ENCODE measurements around the gene PRKAG3. TPM values are rescaled to one million over a fixed set of nuclear protein-coding genes. Genes with fewer than 3 reads are reported as not detected.

PRKAG3 gene
- total RNA-seq, 2 donors from 2014 or later: not detected

GRCh38 chr2:218812096-218812815, 19.3 kb downstream of the PRKAG3 start:
- DNase-seq: no peak
- H3K9me3 ChIP-seq (ENCODE audit: control insufficient read depth, low read length, poor library complexity, severe bottlenecking): no peaks in the 10 kb centered on the region
- Mint-ChIP-seq H3K27ac (no peak overlapping the region), H3K4me1 (peaks cover 5% of the 10 kb centered on the region), H3K36me3 (ENCODE audit: low read depth) (no peaks in the 10 kb centered on the region), H3K4me3 (no peak overlapping the region), H3K27me3 (peaks cover 51% of the 10 kb centered on the region)
- ATAC-seq: no peak

DNA sequence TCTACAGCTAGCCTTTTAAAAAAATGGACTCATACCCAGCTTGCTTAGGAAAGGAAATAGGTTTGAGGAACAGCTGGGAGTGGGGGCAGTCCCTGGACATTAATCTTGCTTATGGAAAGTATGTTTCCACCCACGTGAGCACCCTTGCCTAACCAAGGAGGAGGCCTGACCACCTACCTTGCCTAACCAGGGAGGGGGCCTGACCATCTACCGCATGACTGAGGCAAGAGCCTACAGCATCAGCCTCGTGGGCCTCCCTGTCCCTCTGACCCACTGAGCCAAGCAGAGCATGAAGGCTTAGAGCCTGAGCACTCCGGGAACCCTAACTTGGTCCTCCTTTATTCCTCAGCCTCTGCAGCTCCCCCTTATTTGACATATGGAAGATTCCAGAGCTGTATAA, 20.2 kb downstream of the PRKAG3 start:
- ATAC-seq (no peak), DNase-seq (no peak)
- no peak overlapping the region for H3K4me3 Mint-ChIP-seq
- no peaks in the 10 kb centered on the region for H3K36me3 Mint-ChIP-seq (ENCODE audit: low read depth)
- peaks cover 5% of the 10 kb centered on the region for H3K4me1 Mint-ChIP-seq
- H3K27me3 Mint-ChIP-seq: peaks cover 42% of the 10 kb centered on the region
- no peaks in the 10 kb centered on the region for H3K9me3 ChIP-seq (ENCODE audit: control insufficient read depth, low read length, poor library complexity, severe bottlenecking)
- H3K27ac Mint-ChIP-seq: no peak overlapping the region

- no peak for ATAC-seq
- Mint-ChIP-seq H3K4me3 (no peak overlapping the region), H3K27me3 (peaks cover 40% of the 10 kb centered on the region), H3K27ac (no peak overlapping the region), H3K4me1 (peaks cover 5% of the 10 kb centered on the region), H3K36me3 (ENCODE audit: low read depth) (no peaks in the 10 kb centered on the region)
- no peak for DNase-seq
- peaks cover 3% of the 10 kb centered on the region for H3K9me3 ChIP-seq (ENCODE audit: control insufficient read depth, low read length, poor library complexity, severe bottlenecking)
These were observed 21.3 kb downstream of the PRKAG3 start for GRCh38 chr2:218810256-218810655.

- DNase-seq: no peak
- H3K4me3 Mint-ChIP-seq: no peak overlapping the region
- peaks cover 5% of the 10 kb centered on the region for H3K4me1 Mint-ChIP-seq
- no peak for ATAC-seq
- no peaks in the 10 kb centered on the region for H3K36me3 Mint-ChIP-seq (ENCODE audit: low read depth)
- peaks cover 9% of the 10 kb centered on the region for H3K9me3 ChIP-seq (ENCODE audit: control insufficient read depth, low read length, poor library complexity, severe bottlenecking)
- no peak overlapping the region for H3K27ac Mint-ChIP-seq
- H3K27me3 Mint-ChIP-seq: peaks cover 40% of the 10 kb centered on the region
These were observed 22.1 kb downstream of the PRKAG3 start for GRCh38 chr2:218809515-218809914.

- Mint-ChIP-seq H3K4me1 (no peaks in the 10 kb centered on the region), H3K4me3 (no peak overlapping the region), H3K27ac (no peak overlapping the region), H3K36me3 (ENCODE audit: low read depth) (no peaks in the 10 kb centered on the region), H3K27me3 (peaks cover 29% of the 10 kb centered on the region)
- DNase-seq (no peak), ATAC-seq (no peak)
- H3K9me3 ChIP-seq (ENCODE audit: control insufficient read depth, low read length, poor library complexity, severe bottlenecking): peaks cover 9% of the 10 kb centered on the region
These were observed 24.0 kb downstream of the PRKAG3 start for GRCh38 chr2:218807626-218808025.

GRCh38 chr2:218806346-218806978, 25.1 kb downstream of the PRKAG3 start:
- no peak for DNase-seq
- Mint-ChIP-seq H3K4me3 (no peak overlapping the region), H3K4me1 (peaks cover 2% of the 10 kb centered on the region), H3K36me3 (ENCODE audit: low read depth) (no peaks in the 10 kb centered on the region), H3K27ac (no peak overlapping the region), H3K27me3 (peaks cover 17% of the 10 kb centered on the region)
- no peak for ATAC-seq
- H3K9me3 ChIP-seq (ENCODE audit: control insufficient read depth, low read length, poor library complexity, severe bottlenecking): peaks cover 9% of the 10 kb centered on the region

- Mint-ChIP-seq H3K36me3 (ENCODE audit: low read depth) (no peaks in the 10 kb centered on the region), H3K4me1 (peaks cover 2% of the 10 kb centered on the region), H3K27ac (no peak overlapping the region), H3K27me3 (peaks cover 13% of the 10 kb centered on the region), H3K4me3 (no peak overlapping the region)
- ATAC-seq (no peak), DNase-seq (no peak)
- H3K9me3 ChIP-seq (ENCODE audit: control insufficient read depth, low read length, poor library complexity, severe bottlenecking): peaks cover 9% of the 10 kb centered on the region
These were observed 26.0 kb downstream of the PRKAG3 start for GRCh38 chr2:218805627-218806026.

DNA sequence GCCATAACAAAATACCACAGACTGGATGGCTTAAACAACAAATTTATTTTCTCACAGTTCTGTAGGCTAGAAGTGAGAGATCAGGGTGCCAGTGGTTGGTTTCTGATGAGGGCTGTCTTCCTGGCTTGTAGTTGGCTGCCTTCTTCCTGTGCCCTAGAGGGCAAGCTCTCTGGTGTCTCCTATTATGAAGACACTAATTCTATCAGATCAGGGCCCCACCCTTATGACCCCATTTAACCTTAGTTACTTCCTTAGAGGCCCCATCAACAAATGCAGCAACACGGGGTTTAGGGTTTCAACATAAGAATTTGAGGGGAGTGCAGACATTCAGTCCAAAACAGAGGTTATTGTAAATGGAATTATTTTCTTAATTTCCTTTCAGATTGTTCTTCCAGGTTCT, 26.8 kb downstream of the PRKAG3 start:
- ATAC-seq (no peak), DNase-seq (no peak)
- Mint-ChIP-seq H3K27me3 (peaks cover 17% of the 10 kb centered on the region), H3K27ac (no peak overlapping the region), H3K36me3 (ENCODE audit: low read depth) (no peaks in the 10 kb centered on the region), H3K4me3 (no peak overlapping the region), H3K4me1 (peaks cover 2% of the 10 kb centered on the region)
- H3K9me3 ChIP-seq (ENCODE audit: control insufficient read depth, low read length, poor library complexity, severe bottlenecking): peaks cover 9% of the 10 kb centered on the region

DNA sequence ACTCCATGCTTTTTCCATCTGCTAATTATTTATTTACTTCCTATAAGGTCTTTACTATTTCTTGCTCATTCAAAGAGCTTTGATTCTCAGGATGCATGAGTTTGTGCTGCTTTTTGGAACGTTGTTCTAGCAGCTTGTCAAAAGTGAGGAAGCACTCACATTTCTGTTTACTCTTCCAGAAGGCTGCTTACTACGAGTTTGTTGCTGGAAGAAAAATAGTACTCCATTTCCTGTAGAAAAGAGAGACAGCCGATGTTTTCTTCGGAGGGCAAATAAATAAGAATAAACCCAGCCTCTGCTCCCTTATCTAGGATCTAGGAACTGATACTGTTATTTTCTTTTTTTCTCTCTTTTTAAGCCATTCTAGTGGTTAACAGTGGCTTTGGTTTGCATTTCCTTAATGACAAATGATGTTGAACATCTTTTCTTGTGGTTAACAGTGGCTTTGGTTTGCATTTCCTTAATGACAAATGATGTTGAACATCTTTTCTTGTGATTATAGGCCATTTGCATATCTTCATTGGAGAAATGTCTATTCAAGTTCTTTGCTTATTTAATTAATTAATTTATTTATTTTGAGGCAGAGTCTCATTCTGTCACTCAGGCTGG, 29.1 kb downstream of the PRKAG3 start:
- no peak overlapping the region for H3K4me3 Mint-ChIP-seq
- H3K36me3 Mint-ChIP-seq (ENCODE audit: low read depth): no peaks in the 10 kb centered on the region
- DNase-seq: no peak
- H3K4me1 Mint-ChIP-seq: peaks cover 2% of the 10 kb centered on the region
- H3K27ac Mint-ChIP-seq: no peak overlapping the region
- ATAC-seq: peak; percentile 77
- H3K9me3 ChIP-seq (ENCODE audit: control insufficient read depth, low read length, poor library complexity, severe bottlenecking): peaks cover 9% of the 10 kb centered on the region
- peaks cover 13% of the 10 kb centered on the region for H3K27me3 Mint-ChIP-seq

- peaks cover 25% of the 10 kb centered on the region for H3K27me3 Mint-ChIP-seq
- no peak for ATAC-seq
- no peak overlapping the region for H3K27ac Mint-ChIP-seq
These were observed 31.6 kb downstream of the PRKAG3 start for GRCh38 chr2:218799990-218800389.

GRCh38 chr2:218798767-218799504, 32.7 kb downstream of the PRKAG3 start:
- Mint-ChIP-seq H3K4me3 (no peak overlapping the region), H3K36me3 (ENCODE audit: low read depth) (no peaks in the 10 kb centered on the region), H3K27me3 (peaks cover 31% of the 10 kb centered on the region), H3K27ac (no peak overlapping the region), H3K4me1 (peaks cover 2% of the 10 kb centered on the region)
- H3K9me3 ChIP-seq (ENCODE audit: control insufficient read depth, low read length, poor library complexity, severe bottlenecking): no peaks in the 10 kb centered on the region
- no peak for ATAC-seq
- no peak for DNase-seq

More at GRCh38 chr2:218799990-218800389, 31.6 kb downstream of the PRKAG3 start:
- no peak overlapping the region for H3K4me3 Mint-ChIP-seq
- peaks cover 2% of the 10 kb centered on the region for H3K4me1 Mint-ChIP-seq
- H3K36me3 Mint-ChIP-seq (ENCODE audit: low read depth): no peaks in the 10 kb centered on the region
- DNase-seq: no peak
- H3K9me3 ChIP-seq (ENCODE audit: control insufficient read depth, low read length, poor library complexity, severe bottlenecking): peaks cover 4% of the 10 kb centered on the region

GRCh38 chr2:218796691-218797090, 34.9 kb downstream of the PRKAG3 start:
- Mint-ChIP-seq H3K36me3 (ENCODE audit: low read depth) (no peaks in the 10 kb centered on the region), H3K27ac (no peak overlapping the region), H3K27me3 (peaks cover 35% of the 10 kb centered on the region), H3K4me1 (no peaks in the 10 kb centered on the region), H3K4me3 (no peak overlapping the region)
- no peaks in the 10 kb centered on the region for H3K9me3 ChIP-seq (ENCODE audit: control insufficient read depth, low read length, poor library complexity, severe bottlenecking)
- ATAC-seq (no peak), DNase-seq (no peak)

DNA sequence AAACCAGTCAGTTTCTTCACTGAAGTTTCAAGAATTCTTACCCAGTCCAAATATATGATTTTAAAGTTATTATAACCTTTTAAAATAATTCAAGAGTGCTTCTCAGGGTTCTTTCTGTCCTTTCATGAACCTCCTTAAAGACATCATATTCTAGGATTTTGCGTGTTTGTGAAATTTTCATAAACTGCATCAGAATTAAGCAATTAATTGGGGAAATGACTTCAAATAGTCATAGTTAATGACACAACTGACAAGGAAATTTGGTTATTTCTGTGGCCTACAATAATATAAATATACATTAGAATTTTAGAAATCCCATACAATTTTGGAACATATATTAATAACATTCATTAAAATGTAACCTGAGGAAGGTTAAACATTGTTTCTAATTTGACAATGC, 39.2 kb downstream of the PRKAG3 start:
- H3K9me3 ChIP-seq (ENCODE audit: control insufficient read depth, low read length, poor library complexity, severe bottlenecking): no peaks in the 10 kb centered on the region
- Mint-ChIP-seq H3K27me3 (peaks cover 37% of the 10 kb centered on the region), H3K4me1 (no peaks in the 10 kb centered on the region), H3K4me3 (no peak overlapping the region), H3K36me3 (ENCODE audit: low read depth) (no peaks in the 10 kb centered on the region), H3K27ac (no peak overlapping the region)
- DNase-seq (no peak), ATAC-seq (no peak)

All from T-helper 17 cell (primary cell).